NCI-H2227 (cell line): ENCODE data around the gene WDR35.
"Not testable (repeated sequence)": the region's sequence is repeated elsewhere in the genome, so short reads cannot be mapped to it uniquely, and the experiment has no call there.

ENCODE experiments used
- DNase-seq: peaks from one replicate; lab custom pipeline; 2025; ENCODE audit not compliant: unreplicated experiment; lab: John Stamatoyannopoulos, UW

Gene WDR35

DNA sequence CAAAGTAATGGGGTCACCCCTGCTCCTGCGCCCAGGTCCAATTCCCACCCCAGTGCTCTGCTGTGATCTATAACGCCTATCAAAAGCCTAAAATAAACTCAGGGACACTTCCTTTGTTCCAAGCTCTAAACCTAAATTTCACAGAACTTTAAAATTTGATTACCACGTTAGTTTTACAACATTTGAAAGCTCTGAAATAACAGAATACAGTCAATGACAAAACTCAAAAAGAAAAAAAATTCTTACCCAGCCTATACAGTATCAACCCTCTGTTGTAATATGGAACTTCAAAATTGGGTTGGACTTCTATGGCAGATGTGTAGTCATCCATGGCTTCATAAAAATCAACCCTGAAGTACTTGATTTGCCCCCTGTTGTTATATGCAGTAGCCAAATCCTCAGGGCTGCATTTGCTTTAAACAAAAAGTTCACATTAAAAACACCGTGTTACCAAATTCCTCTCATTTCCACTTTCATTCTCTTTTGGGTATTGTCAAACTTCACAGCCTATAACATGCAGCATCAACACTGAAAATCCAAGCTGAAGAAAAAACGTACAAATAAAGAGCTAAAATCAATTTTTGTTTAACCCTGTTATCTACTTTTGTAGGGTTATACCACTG lies 92.2 kb downstream of the WDR35 start:
- no peak for DNase-seq

DNA sequence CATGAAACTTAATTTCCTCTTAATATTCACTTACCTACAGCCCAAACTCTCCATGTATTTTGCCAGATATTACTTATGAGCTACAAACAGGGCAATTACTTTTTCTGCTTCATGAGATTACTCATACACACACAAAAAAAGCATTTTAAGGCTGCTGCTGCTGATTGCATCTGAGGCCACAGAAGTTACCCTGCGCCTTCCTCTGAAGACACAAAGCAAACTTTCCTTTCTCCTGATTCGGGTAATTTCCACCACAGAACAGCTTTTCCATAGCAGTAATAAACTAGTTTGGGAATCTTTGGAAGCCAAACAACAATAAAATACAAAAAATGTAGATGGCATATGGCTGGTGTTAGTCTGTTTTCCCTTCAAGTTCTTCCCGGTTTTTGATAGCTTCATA lies 94.4 kb downstream of the WDR35 start:
- DNase-seq: no peak

DNA sequence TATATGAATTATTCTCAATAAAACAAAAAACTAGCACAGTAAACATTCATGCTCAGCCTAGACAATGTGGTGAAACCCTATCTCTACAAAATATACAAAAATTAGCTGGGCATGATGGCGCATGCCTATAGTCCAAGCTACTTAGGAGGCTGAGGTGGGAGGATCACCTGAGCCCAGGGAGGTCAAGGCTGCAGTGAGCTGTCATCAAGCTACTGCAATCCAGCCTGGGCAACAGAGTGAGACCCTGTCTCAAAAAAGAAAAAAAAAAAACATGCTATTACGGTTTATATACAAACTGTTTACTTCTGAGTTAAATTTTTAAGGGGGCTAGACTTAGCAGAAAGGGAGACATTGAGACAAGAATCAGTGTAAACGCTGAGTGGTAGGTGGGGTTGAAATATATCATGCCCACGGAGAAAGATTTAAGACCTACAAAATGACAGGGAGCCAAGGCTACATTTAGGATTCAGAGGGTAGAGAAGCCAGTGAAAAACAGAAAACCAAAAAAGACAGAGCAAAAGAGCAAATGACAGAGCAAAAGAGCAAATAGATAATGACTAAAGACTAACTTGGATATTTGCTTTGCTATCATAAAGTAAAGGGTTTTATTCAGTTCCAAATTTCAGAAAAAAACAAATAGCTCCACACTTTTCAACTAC lies 95.6 kb downstream of the WDR35 start:
- no peak for DNase-seq

DNA sequence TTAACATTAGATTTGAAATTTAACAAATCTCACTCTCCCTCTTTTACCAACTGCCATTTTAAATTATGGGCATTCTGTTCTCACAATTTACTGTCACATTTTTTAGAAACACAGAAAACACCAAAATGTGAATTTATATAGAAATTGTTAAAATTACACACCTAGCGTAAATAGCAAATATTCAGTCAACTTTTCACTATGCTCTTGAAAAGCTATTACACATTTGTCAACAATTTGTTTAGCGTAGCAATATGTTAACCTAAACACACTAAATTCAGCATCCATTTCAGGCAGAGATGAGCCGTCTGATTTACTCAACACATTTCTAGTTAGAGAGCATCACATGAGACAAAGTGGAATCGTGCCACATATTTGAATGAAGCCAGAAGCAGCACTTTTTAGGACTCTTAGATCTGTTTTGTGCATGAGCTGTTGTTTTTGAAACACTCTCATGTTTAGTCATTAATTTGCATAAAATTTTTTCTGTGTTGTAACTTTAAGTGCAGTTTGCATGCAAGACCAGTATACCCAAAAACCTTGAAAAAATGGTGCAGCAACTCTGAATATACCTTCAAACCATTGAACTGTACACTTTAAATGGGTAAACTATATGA lies 96.3 kb downstream of the WDR35 start:
- no peak for DNase-seq

DNA sequence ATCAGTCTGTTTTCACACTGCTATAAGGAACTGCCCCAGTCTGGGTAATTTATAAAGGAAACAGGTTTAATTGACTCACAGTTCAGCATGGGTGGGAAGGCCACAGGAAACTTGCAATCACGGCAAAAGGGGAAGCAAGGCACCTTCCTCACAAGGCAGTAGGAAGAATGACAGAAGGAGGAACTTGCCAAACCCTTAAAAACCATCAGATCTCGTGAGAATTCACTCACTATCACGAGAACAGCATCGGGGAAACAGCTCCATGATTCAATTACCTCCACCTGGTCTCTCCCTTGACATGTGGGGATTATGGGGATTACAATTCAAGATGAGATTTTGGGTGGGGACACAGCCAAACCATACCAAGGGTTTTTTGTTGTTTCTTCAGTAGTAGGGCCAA lies 97.9 kb downstream of the WDR35 start:
- not testable (repeated sequence) for DNase-seq

DNA sequence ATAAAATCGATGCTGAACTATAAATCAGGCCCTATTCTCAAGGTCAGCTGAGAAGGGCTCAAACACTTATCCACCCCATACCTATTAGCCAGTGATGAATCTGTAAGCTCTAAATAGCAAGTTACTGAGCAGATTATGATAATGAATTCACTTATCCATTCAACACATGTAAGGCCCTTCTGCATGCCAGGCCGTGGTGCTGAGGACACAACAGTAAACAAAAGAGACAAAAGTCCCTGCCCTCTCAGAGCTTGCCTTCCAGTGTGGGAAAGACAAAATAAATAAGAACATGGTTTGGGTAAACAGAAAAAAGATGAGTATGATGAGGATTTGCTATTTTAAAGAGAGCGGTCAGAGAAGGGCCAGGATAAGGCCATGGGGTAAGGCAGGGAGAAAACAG lies 99.8 kb downstream of the WDR35 start:
- DNase-seq: no peak

DNA sequence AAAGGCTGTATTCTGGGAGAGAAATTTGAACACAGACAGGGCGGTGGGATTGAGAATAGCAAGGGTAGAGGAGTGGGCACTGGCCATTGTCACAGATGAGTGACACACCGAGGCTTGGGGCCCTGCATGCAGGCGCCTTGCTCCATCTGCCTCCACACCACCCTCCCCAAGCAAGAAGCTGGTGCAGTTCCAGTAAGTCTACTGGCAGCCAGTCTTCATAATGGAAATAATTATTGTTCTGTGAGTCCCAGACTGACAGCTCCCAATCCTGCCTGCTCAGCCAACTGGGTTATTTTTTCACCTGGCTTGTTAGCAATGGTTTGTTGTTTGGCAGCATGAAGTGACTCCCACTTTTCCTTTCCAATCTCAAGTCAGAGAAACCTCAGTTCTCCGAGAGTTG lies 101.1 kb downstream of the WDR35 start:
- no peak for DNase-seq

DNA sequence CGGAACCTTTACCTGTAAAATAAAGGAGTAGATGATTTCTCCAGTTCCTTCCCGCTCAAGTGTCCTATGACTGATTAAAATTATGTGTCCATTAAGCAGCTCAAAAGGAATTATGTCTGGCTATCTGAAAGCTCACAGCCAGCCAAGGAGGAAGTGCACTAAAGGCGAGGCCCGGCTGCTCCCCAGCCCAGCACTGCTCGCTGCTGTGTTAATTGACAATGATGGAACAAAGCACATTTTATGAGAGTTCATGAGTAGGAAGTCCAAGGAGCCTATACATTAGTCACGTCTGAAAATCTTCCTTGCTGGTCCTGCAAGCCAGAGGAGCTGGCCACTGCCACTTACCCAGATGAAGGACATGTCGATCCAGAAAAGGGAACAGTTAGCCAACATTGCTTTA lies 102.4 kb downstream of the WDR35 start:
- no peak for DNase-seq

DNA sequence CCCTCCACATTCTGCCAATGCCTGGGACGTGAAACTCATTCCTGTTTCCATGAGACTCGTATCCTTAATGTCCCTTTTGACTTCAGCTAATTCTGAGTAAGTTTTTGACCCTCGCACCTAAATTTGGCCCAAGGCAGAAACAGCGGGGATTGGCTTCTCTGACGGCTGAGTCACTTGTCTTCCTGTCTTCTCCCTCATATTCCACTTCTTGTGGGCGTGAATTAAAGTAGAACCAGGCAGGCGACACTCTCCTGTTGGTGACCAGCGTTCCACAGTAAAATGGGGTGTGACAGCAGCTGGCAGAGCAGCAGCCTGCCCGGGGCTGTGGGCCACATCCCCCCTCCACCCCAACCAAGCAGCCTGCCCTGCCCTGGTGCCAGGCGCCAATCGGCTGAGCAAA lies 103.6 kb downstream of the WDR35 start:
- DNase-seq: no peak

DNA sequence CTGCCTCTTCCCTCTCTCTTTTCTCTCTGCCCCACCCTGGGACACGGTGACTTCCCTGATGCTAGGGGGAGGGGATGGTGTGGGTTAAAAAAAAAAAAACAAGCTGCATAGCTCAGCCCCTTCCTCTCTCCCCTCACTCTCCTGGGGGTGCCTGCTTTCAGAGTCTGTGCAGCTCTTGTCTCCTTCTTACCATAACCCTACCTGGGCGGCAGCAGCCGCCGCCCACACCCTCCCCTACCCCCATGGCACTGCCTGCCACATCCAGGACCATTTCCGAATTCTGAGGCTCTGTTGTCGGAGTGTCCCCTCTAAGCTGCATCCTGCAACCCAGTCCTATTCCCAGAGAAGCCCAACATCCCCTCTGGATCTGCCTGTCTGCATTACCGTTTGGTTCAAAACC lies 104.1 kb downstream of the WDR35 start:
- no peak for DNase-seq

DNA sequence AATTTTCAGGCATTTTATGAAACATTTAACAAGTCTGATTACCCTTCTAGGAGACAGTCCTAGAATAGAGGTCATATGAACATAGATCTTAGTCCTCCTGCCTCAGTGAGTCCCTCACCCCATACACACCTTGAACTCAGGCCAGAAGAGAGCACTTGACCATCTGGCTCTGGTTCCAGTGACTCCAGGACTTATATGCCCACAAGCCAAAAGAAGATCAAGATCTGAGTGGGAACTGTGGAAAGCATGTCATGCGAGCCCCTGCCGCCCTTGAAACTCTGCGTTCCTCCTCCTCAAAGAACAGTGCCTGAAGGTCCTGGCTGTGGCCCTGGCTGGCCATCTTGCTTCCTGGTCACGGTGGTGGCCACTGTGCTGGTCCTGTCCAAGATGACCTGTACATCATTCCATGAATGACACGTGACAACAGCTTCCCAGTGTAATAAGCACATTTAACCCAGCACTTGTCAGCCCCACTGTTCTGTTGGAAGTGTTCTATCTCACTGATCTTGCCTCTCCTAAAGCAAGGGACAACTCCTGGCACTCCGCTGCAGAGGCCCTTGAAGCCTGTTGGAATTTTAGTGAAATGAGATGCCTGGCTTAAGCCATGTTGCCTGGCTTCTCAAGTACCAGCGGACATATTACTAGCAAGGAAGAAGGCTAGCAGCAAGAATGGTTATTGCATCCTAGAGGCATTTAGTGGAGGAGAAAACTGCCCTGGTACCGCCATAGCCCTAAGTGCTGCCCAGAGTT lies 105.8 kb downstream of the WDR35 start:
- DNase-seq: no peak

DNA sequence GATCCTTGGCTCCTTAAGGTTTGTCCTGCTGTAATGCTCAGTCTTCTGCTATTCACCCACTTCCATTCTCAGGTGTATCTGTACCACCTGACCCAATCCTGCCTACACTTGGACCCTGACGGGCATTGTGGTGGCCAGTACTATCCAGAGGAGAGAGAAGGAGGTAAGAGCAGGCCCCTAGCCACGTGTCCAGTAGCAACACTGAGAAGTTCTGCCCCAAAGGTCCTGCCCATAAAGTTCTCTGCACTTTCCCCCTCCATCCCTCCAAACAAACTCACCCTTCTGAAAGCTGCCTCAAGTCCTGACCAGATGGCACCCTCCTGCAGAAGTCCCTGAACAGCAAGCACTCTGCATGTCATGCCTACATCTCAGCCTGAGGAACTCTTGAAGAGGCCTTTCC lies 106.4 kb downstream of the WDR35 start:
- DNase-seq: no peak

DNA sequence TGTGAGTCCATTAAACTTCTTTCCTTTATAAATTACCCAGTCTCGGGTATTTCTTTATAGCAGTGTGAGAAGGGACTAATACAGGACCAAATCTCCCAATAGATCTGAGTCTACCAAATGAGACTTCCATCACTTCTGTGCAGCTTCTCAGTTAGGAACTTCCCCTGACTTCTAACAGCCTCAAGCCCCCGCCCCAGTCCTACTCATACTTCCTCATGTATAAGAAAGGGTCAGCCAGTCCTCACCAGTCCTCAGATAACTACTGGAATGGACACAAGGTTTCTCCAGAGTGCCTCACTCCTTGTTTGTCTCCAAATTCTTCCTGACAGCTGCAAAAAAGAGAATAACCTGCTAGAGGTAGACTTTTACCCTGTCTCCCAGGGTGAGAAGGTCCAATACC lies 107.6 kb downstream of the WDR35 start:
- no peak for DNase-seq

DNA sequence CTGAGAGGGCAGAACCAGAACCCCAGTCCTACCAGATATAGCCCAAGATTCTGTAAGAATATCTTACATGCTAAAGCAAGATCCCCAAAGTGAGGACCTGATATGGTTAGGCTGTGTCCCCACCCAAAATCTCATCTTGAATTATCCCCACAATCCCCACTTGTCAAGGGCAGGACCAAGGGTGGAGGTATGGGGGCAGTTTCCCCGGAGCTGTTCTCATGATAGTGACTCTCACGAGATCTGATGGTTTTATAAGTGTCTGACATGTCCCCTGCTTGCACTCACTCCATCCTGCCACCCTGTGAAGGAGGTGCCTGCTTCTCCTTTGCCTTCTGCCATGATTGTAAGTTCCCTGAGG lies 108.0 kb downstream of the WDR35 start:
- no peak for DNase-seq

DNA sequence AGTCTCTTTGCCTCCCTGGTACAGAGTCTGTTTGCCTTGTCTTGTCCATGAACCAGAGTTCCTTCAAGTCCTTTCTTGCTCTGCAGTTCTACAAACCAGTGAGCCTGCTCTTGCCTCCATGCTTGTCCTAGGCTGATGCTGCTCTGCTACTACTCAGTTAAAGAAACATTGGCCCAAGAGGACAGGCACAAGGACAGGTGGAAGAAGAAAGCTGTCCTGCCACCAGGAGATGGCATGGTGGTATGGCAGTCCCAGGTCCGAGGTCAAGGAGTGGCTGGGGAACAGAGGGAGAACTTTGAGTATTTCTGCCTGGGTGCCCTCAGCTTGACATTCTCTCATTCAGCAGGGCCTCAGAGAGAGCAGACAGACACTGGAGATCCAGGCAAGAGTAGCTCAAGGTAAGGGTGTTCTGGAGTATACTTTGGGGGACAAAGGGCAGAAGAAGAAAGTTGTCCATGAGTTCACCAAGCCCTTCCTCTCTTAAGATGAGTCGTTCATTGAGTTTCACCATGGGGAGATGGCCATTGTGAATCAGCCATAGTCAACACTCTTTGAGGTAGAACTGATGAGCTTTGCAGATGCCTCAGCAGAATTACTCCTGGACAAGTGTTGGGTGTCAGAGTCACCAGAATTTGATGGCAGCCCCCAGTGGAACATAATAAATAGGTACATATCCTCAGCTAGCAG lies 108.5 kb downstream of the WDR35 start:
- DNase-seq: no peak

DNA sequence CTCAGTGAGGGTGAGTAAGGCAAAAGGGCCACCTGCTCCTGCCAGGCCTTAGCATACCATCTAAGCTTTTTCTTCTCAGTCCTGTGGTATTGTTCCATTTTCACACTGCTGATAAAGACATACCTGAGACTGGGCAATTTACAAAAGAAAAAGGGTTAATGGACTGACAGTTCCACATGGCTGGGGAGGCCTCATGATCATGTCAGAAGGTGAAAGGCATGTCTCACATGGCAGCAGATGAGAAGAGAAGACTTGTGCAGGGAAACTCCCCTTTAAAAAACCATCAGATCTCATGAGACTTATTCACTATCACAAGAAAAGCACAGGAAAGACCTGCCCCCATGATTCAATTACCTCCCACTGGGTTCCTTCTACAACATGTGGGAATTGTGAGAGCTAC lies 109.7 kb downstream of the WDR35 start:
- not testable (repeated sequence) for DNase-seq

DNA sequence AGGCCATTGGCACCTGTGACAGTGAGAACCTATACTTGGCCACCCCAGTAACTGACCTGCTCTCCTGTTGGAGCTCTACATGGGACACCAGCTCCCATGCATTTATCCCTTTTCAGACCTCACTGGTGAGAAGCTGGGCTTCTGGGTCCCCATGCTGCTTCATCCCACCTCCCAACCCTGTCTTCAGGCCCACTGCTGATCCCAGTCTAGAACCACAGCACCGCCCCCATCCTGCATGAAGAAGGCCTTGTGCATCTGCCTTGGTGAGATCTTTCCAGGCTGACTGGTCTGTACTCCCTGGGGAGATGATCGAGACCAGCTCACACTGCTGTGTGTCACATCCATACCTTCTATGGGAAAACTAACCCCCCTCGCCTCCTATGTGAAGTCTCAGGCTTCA lies 110.8 kb downstream of the WDR35 start:
- no peak for DNase-seq

DNA sequence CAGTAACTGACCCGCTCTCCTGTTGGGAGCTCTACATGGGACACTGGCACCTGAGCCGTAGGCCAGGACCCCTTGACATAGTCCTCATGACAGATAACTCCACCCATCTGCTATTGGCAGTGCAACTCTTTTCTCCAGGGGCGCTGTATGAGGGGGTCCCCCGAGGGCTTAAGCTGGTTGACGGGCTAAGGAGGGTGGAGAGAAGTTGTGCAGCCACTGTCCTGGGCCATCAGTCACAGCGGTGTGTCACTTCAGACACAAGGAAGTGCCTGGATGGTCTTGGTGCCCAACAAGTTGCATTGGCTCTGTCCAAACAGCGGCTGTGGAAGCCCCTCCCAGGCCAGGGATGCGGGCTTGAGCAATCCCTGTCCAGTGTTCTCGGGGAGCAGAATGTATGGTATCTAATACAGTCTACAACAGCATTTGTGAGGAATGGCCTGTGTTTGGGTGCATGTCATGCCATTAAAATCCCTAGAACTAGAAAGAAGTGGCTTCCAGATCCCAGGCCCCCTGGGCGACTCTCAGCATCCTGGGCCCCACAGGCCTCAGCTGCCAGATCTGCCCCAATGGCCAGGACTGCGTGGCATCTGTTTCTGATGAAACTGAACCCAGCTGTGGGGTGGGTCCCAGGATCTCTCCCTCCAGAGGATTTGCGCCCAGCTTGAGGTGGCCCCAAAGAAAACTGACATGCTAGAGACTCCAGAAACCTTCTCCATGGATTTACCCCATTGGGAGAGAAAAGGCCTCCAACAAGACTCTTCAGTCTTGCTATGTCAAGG lies 111.4 kb downstream of the WDR35 start:
- DNase-seq: no peak

DNA sequence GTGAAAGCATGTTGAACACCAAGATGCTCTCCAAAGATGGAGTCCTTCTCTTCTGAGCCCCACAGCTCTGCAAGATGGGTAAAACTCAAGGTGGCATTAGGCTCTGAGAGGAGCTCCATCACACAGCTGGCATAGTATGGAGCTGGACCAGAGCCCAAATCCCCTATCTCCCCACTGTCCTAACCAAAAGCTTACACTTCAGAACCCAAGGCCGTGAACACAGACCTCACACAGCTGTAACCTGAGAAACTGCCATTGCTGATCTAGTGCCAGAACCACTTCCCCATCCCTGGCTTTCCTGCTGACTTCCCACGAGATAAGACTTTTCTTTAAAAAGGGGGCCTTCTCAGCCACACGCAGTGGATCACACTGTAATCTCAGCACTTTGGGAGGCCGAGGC lies 113.2 kb downstream of the WDR35 start:
- DNase-seq: no peak

DNA sequence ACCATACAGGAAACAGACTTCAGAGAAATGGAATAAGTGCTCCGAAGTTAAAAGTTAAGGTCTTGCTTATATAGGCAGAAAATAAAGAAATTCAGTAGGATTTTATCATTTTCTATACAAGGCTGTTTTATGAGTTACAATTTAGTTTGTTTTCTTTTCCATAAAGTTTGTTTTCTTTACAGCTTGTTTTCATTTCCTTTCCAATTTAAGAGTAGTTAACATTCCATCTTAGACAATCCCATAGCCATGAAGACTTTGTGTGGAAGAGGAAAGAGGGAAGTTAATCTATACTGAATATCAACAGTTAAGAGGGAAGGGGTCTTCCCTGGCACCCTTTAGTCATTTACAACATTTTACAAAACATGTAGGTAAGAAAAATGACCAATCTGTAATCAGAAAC lies 114.6 kb downstream of the WDR35 start:
- no peak for DNase-seq

DNA sequence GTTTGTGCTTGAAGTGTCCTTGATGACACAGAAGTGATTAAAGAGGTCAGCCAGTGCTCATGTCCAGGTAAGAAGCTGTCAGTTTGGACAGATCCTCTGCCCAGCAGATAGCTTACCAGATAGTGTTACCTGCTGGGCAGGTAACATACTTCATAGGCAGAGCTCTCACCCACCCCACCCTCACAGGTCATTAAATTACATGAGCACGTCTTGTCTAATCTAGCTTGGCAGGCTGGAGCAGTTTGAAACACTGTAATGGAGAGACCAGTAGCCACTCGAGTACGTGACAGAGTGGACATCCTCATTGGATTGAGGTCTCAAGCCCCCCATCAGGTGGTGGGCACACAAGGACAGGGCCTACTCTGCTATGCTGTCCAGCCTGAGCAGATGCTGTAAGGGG lies 115.2 kb downstream of the WDR35 start:
- no peak for DNase-seq
